Mesendoderm (in vitro differentiated cells): ENCODE data around the gene CCNI2.

Experiments
- DNase-seq: peaks from one replicate; pipeline ENCODE4 v3.0.0; 2013
- H2AK5ac ChIP-seq: 2 replicates; pipeline ENCODE4 v1.6.1; 2013; ENCODE audit warnings: low read length, inconsistent platforms
- H2BK120ac ChIP-seq: 2 replicates; pipeline ENCODE4 v1.6.1; 2013; ENCODE audit warnings: low read depth, mild to moderate bottlenecking, low read length, moderate library complexity, mixed read lengths
- H2BK15ac ChIP-seq: replicated peaks from 2 replicates; pipeline ENCODE4 v1.6.1; 2013; ENCODE audit warnings: low read depth, mild to moderate bottlenecking, moderate library complexity
- H2BK5ac ChIP-seq: 2 replicates; pipeline ENCODE4 v1.6.1; 2013; ENCODE audit warnings: low read length, inconsistent platforms
- H3K18ac ChIP-seq: 2 replicates; pipeline ENCODE4 v1.6.1; 2013; ENCODE audit warnings: mild to moderate bottlenecking, low read length, mixed read lengths
- H3K23ac ChIP-seq: one replicate; pipeline ENCODE4 v1.6.1; 2013; ENCODE audit warnings: low read length
- H3K27ac ChIP-seq: 2 replicates; pipeline ENCODE4 v1.5.1; 2013; ENCODE audit warnings: low read depth, mild to moderate bottlenecking, inconsistent platforms, low read length, moderate library complexity
- H3K27me3 ChIP-seq: 2 replicates; pipeline ENCODE4 v1.6.1; 2013; ENCODE audit warnings: low read length, control low read depth, mild to moderate bottlenecking, inconsistent platforms; ENCODE audit not compliant: insufficient read depth, poor library complexity
- H3K36me3 ChIP-seq: 2 replicates; pipeline ENCODE4 v1.6.1; 2013; ENCODE audit warnings: low read length, inconsistent platforms; ENCODE audit not compliant: control insufficient read depth, insufficient read depth
- H3K4ac ChIP-seq: one replicate; pipeline ENCODE4 v1.6.1; 2013; ENCODE audit warnings: low read depth, mild to moderate bottlenecking, low read length, moderate library complexity
- H3K4me1 ChIP-seq: 2 replicates; pipeline ENCODE4 v1.6.1; 2013; ENCODE audit warnings: low read depth, low read length, inconsistent platforms; ENCODE audit not compliant: control insufficient read depth
- H3K4me2 ChIP-seq: 2 replicates; pipeline ENCODE4 v1.6.1; 2013; ENCODE audit warnings: low read length
- H3K4me3 ChIP-seq: 2 replicates; pipeline ENCODE4 v1.5.1; 2013; ENCODE audit warnings: mild to moderate bottlenecking, low read length
- H3K56ac ChIP-seq: one replicate; pipeline ENCODE4 v1.6.1; 2013; ENCODE audit warnings: low read length
- H3K79me1 ChIP-seq: 2 replicates; pipeline ENCODE4 v1.6.1; 2013; ENCODE audit warnings: low read length, inconsistent platforms
- H3K79me2 ChIP-seq: 2 replicates; pipeline ENCODE4 v1.6.1; 2013; ENCODE audit warnings: mild to moderate bottlenecking, low read length; ENCODE audit not compliant: control insufficient read depth, insufficient read depth
- H3K9ac ChIP-seq: 2 replicates; pipeline ENCODE4 v1.6.1; 2013; ENCODE audit warnings: low read length, inconsistent platforms
- H4K5ac ChIP-seq: one replicate; pipeline ENCODE4 v1.6.1; 2013; ENCODE audit warnings: low read length
- H4K8ac ChIP-seq: one replicate; pipeline ENCODE4 v1.6.1; 2013; ENCODE audit warnings: low read depth, mild to moderate bottlenecking, control low read depth, low read length, moderate library complexity
- WGBS: extraction: QIAGEN DNeasy Blood & Tissue Kit; methylation state at CpG from one replicate; pipeline ENCODE4 v1.1.7; 2013; ENCODE audit warnings: low lambda C conversion rate, missing lambda C conversion rate; ENCODE audit not compliant: insufficient coverage; ENCODE audit errors: extremely low coverage; 5-methylcytosine and 5-hydroxymethylcytosine counted together

The CCNI2 gene

GRCh38 chr5:132765311-132766019 lies 18.2 kb downstream of the CCNI2 start:
- Histone ChIP-seq H2BK120ac (no peak overlapping the region), H3K18ac (no peak overlapping the region), H3K4me1 (no peaks in the 10 kb centered on the region), H3K56ac (no peak overlapping the region), H3K23ac (no peak overlapping the region), H3K79me1 (no peaks in the 10 kb centered on the region), H2BK5ac (no peak overlapping the region), H4K5ac (no peak overlapping the region), H3K27me3 (no peaks in the 10 kb centered on the region), H3K79me2 (no peaks in the 10 kb centered on the region), H4K8ac (no peak overlapping the region), H3K36me3 (no peaks in the 10 kb centered on the region), H2BK15ac (no peak overlapping the region), H3K27ac (no peak overlapping the region), H2AK5ac (no peak overlapping the region), H3K4me2 (no peak overlapping the region), H3K9ac (no peak overlapping the region), H3K4me3 (no peak overlapping the region), H3K4ac (no peak overlapping the region)
- no CpG with 5 or more reads among the region's 12 CpGs for WGBS
- no peak for DNase-seq

- no peak overlapping the region for H3K4me2 ChIP-seq
- no peak overlapping the region for H2BK5ac ChIP-seq
- H3K56ac ChIP-seq = no peak overlapping the region
- H3K79me1 ChIP-seq = no peaks in the 10 kb centered on the region
- no peak overlapping the region for H3K23ac ChIP-seq
- no peak for DNase-seq
- no peak overlapping the region for H2BK120ac ChIP-seq
- H4K5ac ChIP-seq = no peak overlapping the region
- H3K27ac ChIP-seq = no peak overlapping the region
- no peak overlapping the region for H3K4ac ChIP-seq
- no peak overlapping the region for H4K8ac ChIP-seq
- H3K18ac ChIP-seq = no peak overlapping the region
- no peaks in the 10 kb centered on the region for H3K4me1 ChIP-seq
- no peak overlapping the region for H3K9ac ChIP-seq
- no peaks in the 10 kb centered on the region for H3K27me3 ChIP-seq
- H3K36me3 ChIP-seq = no peaks in the 10 kb centered on the region
- H2BK15ac ChIP-seq = no peak overlapping the region
- H2AK5ac ChIP-seq = no peak overlapping the region
- H3K4me3 ChIP-seq = no peak overlapping the region
- no CpG with 5 or more reads among the region's 14 CpGs for WGBS
- no peaks in the 10 kb centered on the region for H3K79me2 ChIP-seq
These were observed 19.0 kb downstream of the CCNI2 start for GRCh38 chr5:132766020-132766805.

- Histone ChIP-seq H3K79me2 (no peaks in the 10 kb centered on the region), H3K23ac (no peak overlapping the region), H2BK5ac (no peak overlapping the region), H3K79me1 (no peaks in the 10 kb centered on the region), H3K18ac (no peak overlapping the region), H3K4me3 (no peak overlapping the region), H3K27me3 (no peaks in the 10 kb centered on the region), H4K5ac (no peak overlapping the region), H3K4me1 (no peaks in the 10 kb centered on the region), H2BK120ac (no peak overlapping the region), H2AK5ac (no peak overlapping the region), H3K27ac (no peak overlapping the region), H3K4me2 (no peak overlapping the region), H4K8ac (no peak overlapping the region), H2BK15ac (no peak overlapping the region), H3K4ac (no peak overlapping the region), H3K36me3 (no peaks in the 10 kb centered on the region), H3K56ac (no peak overlapping the region), H3K9ac (no peak overlapping the region)
- DNase-seq = no peak
- WGBS = no CpG with 5 or more reads among the region's 1 CpG
These were observed 19.5 kb downstream of the CCNI2 start for GRCh38 chr5:132766806-132767055.

GRCh38 chr5:132767150-132767549 lies 19.9 kb downstream of the CCNI2 start:
- H3K36me3 ChIP-seq = no peaks in the 10 kb centered on the region
- no CpG with 5 or more reads among the region's 2 CpGs for WGBS
- no peak overlapping the region for H3K4me3 ChIP-seq
- no peak overlapping the region for H3K9ac ChIP-seq
- H4K8ac ChIP-seq = no peak overlapping the region
- no peak overlapping the region for H3K23ac ChIP-seq
- no peaks in the 10 kb centered on the region for H3K79me1 ChIP-seq
- H3K4me1 ChIP-seq = no peaks in the 10 kb centered on the region
- H4K5ac ChIP-seq = no peak overlapping the region
- H2AK5ac ChIP-seq = no peak overlapping the region
- H3K27me3 ChIP-seq = no peaks in the 10 kb centered on the region
- H3K79me2 ChIP-seq = no peaks in the 10 kb centered on the region
- no peak overlapping the region for H3K4me2 ChIP-seq
- H2BK120ac ChIP-seq = no peak overlapping the region
- H2BK5ac ChIP-seq = no peak overlapping the region
- DNase-seq = no peak
- no peak overlapping the region for H2BK15ac ChIP-seq
- no peak overlapping the region for H3K56ac ChIP-seq
- H3K4ac ChIP-seq = no peak overlapping the region
- no peak overlapping the region for H3K27ac ChIP-seq
- no peak overlapping the region for H3K18ac ChIP-seq

- Histone ChIP-seq H2AK5ac (no peak overlapping the region), H3K4me2 (no peak overlapping the region), H3K9ac (no peak overlapping the region), H3K79me2 (no peaks in the 10 kb centered on the region), H2BK15ac (no peak overlapping the region), H3K4ac (no peak overlapping the region), H3K4me1 (no peaks in the 10 kb centered on the region), H4K8ac (no peak overlapping the region), H2BK5ac (no peak overlapping the region), H3K79me1 (no peaks in the 10 kb centered on the region), H4K5ac (no peak overlapping the region), H3K4me3 (no peak overlapping the region), H3K27me3 (no peaks in the 10 kb centered on the region), H3K18ac (no peak overlapping the region), H2BK120ac (no peak overlapping the region), H3K23ac (no peak overlapping the region), H3K36me3 (no peaks in the 10 kb centered on the region), H3K56ac (no peak overlapping the region), H3K27ac (no peak overlapping the region)
- WGBS = no CpG with 5 or more reads among the region's 3 CpGs
- no peak for DNase-seq
These were observed 21.3 kb downstream of the CCNI2 start for GRCh38 chr5:132768485-132768868.
